ENCODE data around the gene CDK6. TPM values are rescaled to one million over a fixed set of nuclear protein-coding genes. Genes with fewer than 3 reads are reported as not detected.
A peak's percentile ranks its signal among the peaks of the same experiment; 100 is the strongest.

The CDK6 gene
- total and polyA plus RNA-seq, 4 donors = 14.0 to 42.6 (median 27.8) TPM

DNA sequence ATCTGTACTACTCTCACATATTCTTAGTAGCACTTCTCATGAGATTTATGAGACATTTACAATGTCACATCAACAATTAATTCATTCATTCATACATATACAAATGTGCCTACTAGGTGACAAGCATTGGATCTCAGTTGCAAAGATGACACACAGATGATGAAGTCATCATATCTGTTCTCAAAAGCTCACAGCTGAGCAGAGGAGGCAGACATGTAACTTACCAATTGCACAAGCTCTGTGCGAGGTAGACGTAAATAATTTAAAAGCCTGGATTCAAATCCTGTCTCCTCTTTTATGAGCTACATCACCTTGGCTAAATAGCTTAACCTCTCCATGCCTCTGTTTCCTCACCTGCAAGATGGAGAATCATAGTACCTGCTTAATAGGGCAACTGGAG lies 136.8 kb downstream of the CDK6 start:
- Histone ChIP-seq H3K27me3 (ENCODE audit: control insufficient read depth, insufficient read depth, low read length) (peaks cover 2% of the 10 kb centered on the region), H3K4me1 (ENCODE audit: control insufficient read depth, insufficient read depth, low read length) (peaks cover 6% of the 10 kb centered on the region), H3K27ac (ENCODE audit: low read depth, low read length) (no peak overlapping the region), H3K4me3 (ENCODE audit: low read depth, low read length) (no peak overlapping the region), H3K36me3 (ENCODE audit: control insufficient read depth, insufficient read depth, low read length) (no peaks in the 10 kb centered on the region), H3K9me3 (ENCODE audit: control insufficient read depth, insufficient read depth, low read length) (no peaks in the 10 kb centered on the region)
- WGBS (ENCODE audit: insufficient coverage) = no CpG with 5 or more reads among the region's 2 CpGs
- no peak for DNase-seq (ENCODE audit: low read depth in 4 of 6, low spot score in 6 of 6)

DNA sequence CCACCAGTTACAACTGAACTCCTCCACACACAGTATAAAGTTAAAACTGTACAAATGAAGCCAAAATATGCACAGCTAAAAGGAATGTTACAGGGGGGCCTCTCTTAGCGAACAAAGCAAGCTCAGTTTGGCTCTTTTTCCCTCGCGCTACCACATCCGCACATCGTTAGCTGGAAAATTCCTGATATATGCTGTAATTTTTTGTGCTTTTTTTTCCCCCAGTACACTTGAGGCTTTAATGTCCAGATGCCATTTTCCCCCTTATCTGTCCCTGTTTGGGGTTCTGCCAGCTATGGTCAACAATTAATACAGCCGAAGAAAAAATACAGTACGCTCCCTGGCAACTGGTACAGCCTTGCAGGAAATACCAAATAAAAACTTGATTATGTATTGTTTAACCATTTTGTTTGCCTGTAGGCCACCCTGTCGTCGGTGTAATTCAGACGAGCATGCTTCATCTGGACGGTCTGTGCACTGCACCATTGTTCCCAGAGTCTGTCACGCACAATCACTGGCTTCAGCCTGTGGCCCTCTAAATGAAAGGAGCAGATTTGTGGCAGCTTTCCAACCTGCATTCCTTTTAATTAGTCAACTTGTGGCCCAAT lies 138.0 kb downstream of the CDK6 start:
- 35% methylated on average over 9 of the region's 12 CpGs for WGBS (ENCODE audit: insufficient coverage)
- DNase-seq (ENCODE audit: low read depth in 4 of 6, low spot score in 6 of 6) = peak in 4 of 6 donors; percentile 14 to 81 (median 55)
- Histone ChIP-seq H3K9me3 (ENCODE audit: control insufficient read depth, insufficient read depth, low read length) (no peaks in the 10 kb centered on the region), H3K27ac (ENCODE audit: low read depth, low read length) (peak overlapping the region; percentile 89), H3K4me3 (ENCODE audit: low read depth, low read length) (peak overlapping the region; percentile 7), H3K36me3 (ENCODE audit: control insufficient read depth, insufficient read depth, low read length) (no peaks in the 10 kb centered on the region), H3K4me1 (ENCODE audit: control insufficient read depth, insufficient read depth, low read length) (peaks cover 6% of the 10 kb centered on the region), H3K27me3 (ENCODE audit: control insufficient read depth, insufficient read depth, low read length) (peaks cover 2% of the 10 kb centered on the region)

GRCh38 chr7:92697414-92697813 lies 139.0 kb downstream of the CDK6 start:
- H3K36me3 ChIP-seq (ENCODE audit: control insufficient read depth, insufficient read depth, low read length) = no peaks in the 10 kb centered on the region
- H3K4me1 ChIP-seq (ENCODE audit: control insufficient read depth, insufficient read depth, low read length) = peaks cover 6% of the 10 kb centered on the region
- DNase-seq (ENCODE audit: low read depth in 4 of 6, low spot score in 6 of 6) = no peak
- H3K9me3 ChIP-seq (ENCODE audit: control insufficient read depth, insufficient read depth, low read length) = no peaks in the 10 kb centered on the region
- H3K27me3 ChIP-seq (ENCODE audit: control insufficient read depth, insufficient read depth, low read length) = peaks cover 2% of the 10 kb centered on the region
- peak overlapping the region; percentile 89 for H3K27ac ChIP-seq (ENCODE audit: low read depth, low read length)
- H3K4me3 ChIP-seq (ENCODE audit: low read depth, low read length) = no peak overlapping the region
- WGBS (ENCODE audit: insufficient coverage) = no CpG with 5 or more reads among the region's 2 CpGs

DNA sequence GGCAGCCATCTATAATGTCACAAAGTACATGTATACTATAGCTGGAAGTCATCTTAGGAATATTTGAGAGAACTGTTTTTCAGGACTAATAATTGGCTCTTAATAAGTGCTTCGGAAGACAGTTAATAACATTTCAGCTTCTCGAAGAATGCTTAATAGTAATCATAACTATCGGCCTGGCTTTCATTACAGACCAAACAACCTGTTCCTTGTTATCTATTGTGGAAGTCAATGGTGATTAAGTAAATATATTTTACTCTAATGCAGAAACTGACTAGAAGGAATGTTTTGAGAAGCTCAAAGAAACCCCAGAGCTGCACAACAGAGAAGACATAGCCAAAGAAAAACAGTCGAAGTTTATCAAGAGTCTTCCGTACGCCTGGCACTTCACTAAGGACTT lies 139.4 kb downstream of the CDK6 start:
- Histone ChIP-seq H3K36me3 (ENCODE audit: control insufficient read depth, insufficient read depth, low read length) (no peaks in the 10 kb centered on the region), H3K4me3 (ENCODE audit: low read depth, low read length) (no peak overlapping the region), H3K4me1 (ENCODE audit: control insufficient read depth, insufficient read depth, low read length) (peaks cover 6% of the 10 kb centered on the region), H3K27ac (ENCODE audit: low read depth, low read length) (peak overlapping the region; percentile 89), H3K9me3 (ENCODE audit: control insufficient read depth, insufficient read depth, low read length) (no peaks in the 10 kb centered on the region), H3K27me3 (ENCODE audit: control insufficient read depth, insufficient read depth, low read length) (peaks cover 2% of the 10 kb centered on the region)
- no peak for DNase-seq (ENCODE audit: low read depth in 4 of 6, low spot score in 6 of 6)
- no CpG with 5 or more reads among the region's 6 CpGs for WGBS (ENCODE audit: insufficient coverage)

DNA sequence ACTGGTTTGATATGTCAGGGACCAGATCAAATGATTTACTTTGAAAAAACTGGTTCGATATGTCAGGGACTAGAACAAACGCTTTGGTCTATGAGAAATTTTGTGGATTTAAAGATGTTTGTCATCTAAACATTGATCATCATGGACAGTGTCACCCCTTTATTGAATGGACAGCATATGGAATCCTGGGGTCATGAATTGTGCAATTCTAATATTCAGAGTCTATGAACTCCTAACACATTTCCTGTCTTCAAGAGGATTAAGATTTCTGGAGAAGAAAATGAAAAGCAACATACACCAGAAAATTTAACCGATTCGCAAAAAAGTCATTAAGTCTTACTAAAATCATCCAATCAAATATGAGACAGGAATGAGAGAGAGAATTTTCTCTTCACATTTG lies 139.8 kb downstream of the CDK6 start:
- no peaks in the 10 kb centered on the region for H3K36me3 ChIP-seq (ENCODE audit: control insufficient read depth, insufficient read depth, low read length)
- WGBS (ENCODE audit: insufficient coverage) = 89% methylated on average over 2 of the region's 4 CpGs

GRCh38 chr7:92695308-92696261 lies 140.8 kb downstream of the CDK6 start:
- H3K27ac ChIP-seq (ENCODE audit: low read depth, low read length) = peak overlapping the region; percentile 89
- no peaks in the 10 kb centered on the region for H3K36me3 ChIP-seq (ENCODE audit: control insufficient read depth, insufficient read depth, low read length)
- peaks cover 6% of the 10 kb centered on the region for H3K4me1 ChIP-seq (ENCODE audit: control insufficient read depth, insufficient read depth, low read length)
- 6% methylated on average over 12 of the region's 15 CpGs for WGBS (ENCODE audit: insufficient coverage)
- H3K9me3 ChIP-seq (ENCODE audit: control insufficient read depth, insufficient read depth, low read length) = no peaks in the 10 kb centered on the region
- peak overlapping the region; percentile 61 for H3K4me3 ChIP-seq (ENCODE audit: low read depth, low read length)
- DNase-seq (ENCODE audit: low read depth in 4 of 6, low spot score in 6 of 6) = peak in 4 of 6 donors; percentile 22 to 75 (median 59)
- peaks cover 2% of the 10 kb centered on the region for H3K27me3 ChIP-seq (ENCODE audit: control insufficient read depth, insufficient read depth, low read length)

More for the DNA sequence above, 139.8 kb downstream of the CDK6 start:
- Histone ChIP-seq H3K4me1 (ENCODE audit: control insufficient read depth, insufficient read depth, low read length) (peaks cover 6% of the 10 kb centered on the region), H3K4me3 (ENCODE audit: low read depth, low read length) (no peak overlapping the region), H3K9me3 (ENCODE audit: control insufficient read depth, insufficient read depth, low read length) (no peaks in the 10 kb centered on the region), H3K27ac (ENCODE audit: low read depth, low read length) (peak overlapping the region; percentile 89), H3K27me3 (ENCODE audit: control insufficient read depth, insufficient read depth, low read length) (peaks cover 2% of the 10 kb centered on the region)
- no peak for DNase-seq (ENCODE audit: low read depth in 4 of 6, low spot score in 6 of 6)

GRCh38 chr7:92694211-92694610 lies 142.2 kb downstream of the CDK6 start:
- Histone ChIP-seq H3K9me3 (ENCODE audit: control insufficient read depth, insufficient read depth, low read length) (no peaks in the 10 kb centered on the region), H3K4me1 (ENCODE audit: control insufficient read depth, insufficient read depth, low read length) (peaks cover 6% of the 10 kb centered on the region), H3K36me3 (ENCODE audit: control insufficient read depth, insufficient read depth, low read length) (no peaks in the 10 kb centered on the region), H3K27me3 (ENCODE audit: control insufficient read depth, insufficient read depth, low read length) (peaks cover 2% of the 10 kb centered on the region), H3K27ac (ENCODE audit: low read depth, low read length) (no peak overlapping the region), H3K4me3 (ENCODE audit: low read depth, low read length) (no peak overlapping the region)
- no peak for DNase-seq (ENCODE audit: low read depth in 4 of 6, low spot score in 6 of 6)

GRCh38 chr7:92693519-92693918 lies 142.9 kb downstream of the CDK6 start:
- no peaks in the 10 kb centered on the region for H3K36me3 ChIP-seq (ENCODE audit: control insufficient read depth, insufficient read depth, low read length)
- peaks cover 2% of the 10 kb centered on the region for H3K27me3 ChIP-seq (ENCODE audit: control insufficient read depth, insufficient read depth, low read length)
- WGBS (ENCODE audit: insufficient coverage) = no CpG with 5 or more reads among the region's 1 CpG
- no peaks in the 10 kb centered on the region for H3K9me3 ChIP-seq (ENCODE audit: control insufficient read depth, insufficient read depth, low read length)
- H3K4me3 ChIP-seq (ENCODE audit: low read depth, low read length) = no peak overlapping the region
- peaks cover 5% of the 10 kb centered on the region for H3K4me1 ChIP-seq (ENCODE audit: control insufficient read depth, insufficient read depth, low read length)
- no peak for DNase-seq (ENCODE audit: low read depth in 4 of 6, low spot score in 6 of 6)
- H3K27ac ChIP-seq (ENCODE audit: low read depth, low read length) = no peak overlapping the region

DNA sequence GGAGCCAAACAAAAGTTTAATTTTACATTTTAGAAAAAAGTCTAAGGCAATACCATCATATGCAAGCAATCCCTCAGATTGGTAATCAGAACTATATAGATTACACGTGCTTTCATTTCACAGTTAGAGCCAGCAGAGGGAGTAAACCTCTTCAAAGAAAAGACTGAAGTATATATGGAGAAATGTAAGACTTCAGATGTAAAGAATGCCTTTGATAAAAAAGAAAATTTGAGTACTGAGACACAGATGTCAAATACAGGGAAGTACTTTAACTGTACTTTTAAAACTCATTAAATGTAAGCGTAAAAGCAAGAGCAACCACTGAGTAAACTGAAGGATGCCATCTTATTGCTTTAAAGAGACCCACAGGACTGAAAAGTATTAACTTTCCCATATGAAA lies 144.8 kb downstream of the CDK6 start:
- no peaks in the 10 kb centered on the region for H3K9me3 ChIP-seq (ENCODE audit: control insufficient read depth, insufficient read depth, low read length)
- H3K27me3 ChIP-seq (ENCODE audit: control insufficient read depth, insufficient read depth, low read length) = peaks cover 2% of the 10 kb centered on the region
- no CpG with 5 or more reads among the region's 2 CpGs for WGBS (ENCODE audit: insufficient coverage)
- no peaks in the 10 kb centered on the region for H3K36me3 ChIP-seq (ENCODE audit: control insufficient read depth, insufficient read depth, low read length)
- no peaks in the 10 kb centered on the region for H3K4me1 ChIP-seq (ENCODE audit: control insufficient read depth, insufficient read depth, low read length)
- no peak overlapping the region for H3K4me3 ChIP-seq (ENCODE audit: low read depth, low read length)
- peak in 5 of 6 donors; percentile 22 to 89 (median 38) for DNase-seq (ENCODE audit: low read depth in 4 of 6, low spot score in 6 of 6)
- H3K27ac ChIP-seq (ENCODE audit: low read depth, low read length) = no peak overlapping the region

All from spinal cord (tissue), 10 donors.